Measurements from ENCODE around the gene COPZ1.

DNA sequence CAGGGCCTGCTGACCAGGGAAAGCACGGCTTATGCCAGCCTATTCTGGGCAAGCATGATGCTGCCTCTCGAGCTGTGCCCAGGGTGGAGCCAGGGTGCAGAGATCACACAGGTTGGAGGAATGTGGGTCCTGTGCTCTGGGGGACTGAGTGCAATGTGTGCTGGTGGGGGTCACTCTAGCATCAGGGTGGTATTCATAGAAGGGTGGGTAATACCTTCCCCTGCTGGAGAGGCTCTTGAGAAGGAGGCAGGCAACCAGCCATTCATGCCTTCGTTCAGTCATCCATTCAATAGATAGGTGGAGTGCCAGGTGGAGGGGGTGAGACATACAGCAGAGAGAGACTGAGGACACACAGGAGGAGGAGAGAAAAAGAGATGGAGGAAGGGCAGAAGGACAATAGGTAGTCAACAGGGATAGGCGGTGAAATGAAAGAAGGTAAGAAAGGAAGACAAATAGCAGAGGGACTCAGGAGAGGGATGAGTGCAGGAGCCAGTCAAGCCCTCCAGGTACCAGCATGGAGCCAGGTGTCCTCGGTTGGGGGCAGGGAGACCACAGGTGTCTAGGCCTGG lies 64.8 kb downstream of the COPZ1 start:
- no peak for TF ChIP-seq POLR2AphosphoS5 (IDR thresholded peaks at IDR 0.05)
- TF ChIP-seq, protein P1, sequence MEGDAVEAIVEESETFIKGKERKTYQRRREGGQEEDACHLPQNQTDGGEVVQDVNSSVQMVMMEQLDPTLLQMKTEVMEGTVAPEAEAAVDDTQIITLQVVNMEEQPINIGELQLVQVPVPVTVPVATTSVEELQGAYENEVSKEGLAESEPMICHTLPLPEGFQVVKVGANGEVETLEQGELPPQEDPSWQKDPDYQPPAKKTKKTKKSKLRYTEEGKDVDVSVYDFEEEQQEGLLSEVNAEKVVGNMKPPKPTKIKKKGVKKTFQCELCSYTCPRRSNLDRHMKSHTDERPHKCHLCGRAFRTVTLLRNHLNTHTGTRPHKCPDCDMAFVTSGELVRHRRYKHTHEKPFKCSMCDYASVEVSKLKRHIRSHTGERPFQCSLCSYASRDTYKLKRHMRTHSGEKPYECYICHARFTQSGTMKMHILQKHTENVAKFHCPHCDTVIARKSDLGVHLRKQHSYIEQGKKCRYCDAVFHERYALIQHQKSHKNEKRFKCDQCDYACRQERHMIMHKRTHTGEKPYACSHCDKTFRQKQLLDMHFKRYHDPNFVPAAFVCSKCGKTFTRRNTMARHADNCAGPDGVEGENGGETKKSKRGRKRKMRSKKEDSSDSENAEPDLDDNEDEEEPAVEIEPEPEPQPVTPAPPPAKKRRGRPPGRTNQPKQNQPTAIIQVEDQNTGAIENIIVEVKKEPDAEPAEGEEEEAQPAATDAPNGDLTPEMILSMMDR (IDR thresholded peaks at IDR 0.05 in 8 of 11, conservative IDR thresholded peaks at IDR 0.05 in 3 of 11): no peak
- no peak for TF ChIP-seq POLR2A (IDR thresholded peaks at IDR 0.05)
